ENCODE measurements around the gene REM2.

Gene REM2

DNA sequence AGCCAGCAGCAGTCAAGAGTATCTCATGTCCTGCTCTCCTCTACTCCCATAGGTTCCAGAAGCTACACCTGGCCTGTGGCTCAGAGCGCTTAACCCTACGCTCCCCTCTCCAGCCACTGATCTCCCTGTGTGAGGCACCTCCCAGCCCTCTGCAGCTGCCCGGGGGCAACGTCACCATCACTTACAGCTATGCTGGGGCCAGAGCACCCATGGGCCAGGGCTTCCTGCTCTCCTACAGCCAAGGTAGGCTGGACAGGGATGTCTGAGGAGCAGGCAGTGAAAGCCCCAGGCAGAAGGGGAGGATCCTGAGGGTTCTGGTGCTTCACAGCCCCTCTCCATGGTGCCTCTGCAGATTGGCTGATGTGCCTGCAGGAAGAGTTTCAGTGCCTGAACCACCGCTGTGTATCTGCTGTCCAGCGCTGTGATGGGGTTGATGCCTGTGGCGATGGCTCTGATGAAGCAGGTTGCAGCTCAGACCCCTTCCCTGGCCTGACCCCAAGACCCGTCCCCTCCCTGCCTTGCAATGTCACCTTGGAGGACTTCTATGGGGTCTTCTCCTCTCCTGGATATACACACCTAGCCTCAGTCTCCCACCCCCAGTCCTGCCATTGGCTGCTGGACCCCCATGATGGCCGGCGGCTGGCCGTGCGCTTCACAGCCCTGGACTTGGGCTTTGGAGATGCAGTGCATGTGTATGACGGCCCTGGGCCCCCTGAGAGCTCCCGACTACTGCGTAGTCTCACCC is 7.8 kb upstream of the REM2 start:
- ChIA-PET CTCF (interaction anchor here (2.1 to 7.9 kb wide), 2 partner anchors 10 to 25 kb away, joined by 10 to 196 read pairs; partner anchors contain the start of gene REM2), POLR2A (no interaction called here)
- no peak for DNase-seq (ENCODE audit: extremely low spot score)
- TF ChIP-seq, protein P1, sequence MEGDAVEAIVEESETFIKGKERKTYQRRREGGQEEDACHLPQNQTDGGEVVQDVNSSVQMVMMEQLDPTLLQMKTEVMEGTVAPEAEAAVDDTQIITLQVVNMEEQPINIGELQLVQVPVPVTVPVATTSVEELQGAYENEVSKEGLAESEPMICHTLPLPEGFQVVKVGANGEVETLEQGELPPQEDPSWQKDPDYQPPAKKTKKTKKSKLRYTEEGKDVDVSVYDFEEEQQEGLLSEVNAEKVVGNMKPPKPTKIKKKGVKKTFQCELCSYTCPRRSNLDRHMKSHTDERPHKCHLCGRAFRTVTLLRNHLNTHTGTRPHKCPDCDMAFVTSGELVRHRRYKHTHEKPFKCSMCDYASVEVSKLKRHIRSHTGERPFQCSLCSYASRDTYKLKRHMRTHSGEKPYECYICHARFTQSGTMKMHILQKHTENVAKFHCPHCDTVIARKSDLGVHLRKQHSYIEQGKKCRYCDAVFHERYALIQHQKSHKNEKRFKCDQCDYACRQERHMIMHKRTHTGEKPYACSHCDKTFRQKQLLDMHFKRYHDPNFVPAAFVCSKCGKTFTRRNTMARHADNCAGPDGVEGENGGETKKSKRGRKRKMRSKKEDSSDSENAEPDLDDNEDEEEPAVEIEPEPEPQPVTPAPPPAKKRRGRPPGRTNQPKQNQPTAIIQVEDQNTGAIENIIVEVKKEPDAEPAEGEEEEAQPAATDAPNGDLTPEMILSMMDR (IDR thresholded peaks at IDR 0.05; ENCODE audit: control extremely low read depth, extremely low read depth, low read depth, missing control alignments) = no peak

DNA sequence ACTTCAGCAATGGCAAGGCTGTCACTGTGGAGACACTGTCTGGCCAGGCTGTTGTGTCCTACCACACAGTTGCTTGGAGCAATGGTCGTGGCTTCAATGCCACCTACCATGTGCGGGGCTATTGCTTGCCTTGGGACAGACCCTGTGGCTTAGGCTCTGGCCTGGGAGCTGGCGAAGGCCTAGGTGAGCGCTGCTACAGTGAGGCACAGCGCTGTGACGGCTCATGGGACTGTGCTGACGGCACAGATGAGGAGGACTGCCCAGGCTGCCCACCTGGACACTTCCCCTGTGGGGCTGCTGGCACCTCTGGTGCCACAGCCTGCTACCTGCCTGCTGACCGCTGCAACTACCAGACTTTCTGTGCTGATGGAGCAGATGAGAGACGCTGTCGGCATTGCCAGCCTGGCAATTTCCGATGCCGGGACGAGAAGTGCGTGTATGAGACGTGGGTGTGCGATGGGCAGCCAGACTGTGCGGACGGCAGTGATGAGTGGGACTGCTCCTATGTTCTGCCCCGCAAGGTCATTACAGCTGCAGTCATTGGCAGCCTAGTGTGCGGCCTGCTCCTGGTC is 7.2 kb upstream of the REM2 start:
- ChIA-PET POLR2A (no interaction called here), CTCF (interaction anchor here (1.4 to 7.9 kb wide), 3 partner anchors 9 to 26 kb away, joined by 4 to 196 read pairs (median 10); partner anchors contain the start of gene REM2)
- no peak for DNase-seq (ENCODE audit: extremely low spot score)
- TF ChIP-seq, protein P1 (IDR thresholded peaks at IDR 0.05; ENCODE audit: control extremely low read depth, extremely low read depth, low read depth, missing control alignments) = no peak

DNA sequence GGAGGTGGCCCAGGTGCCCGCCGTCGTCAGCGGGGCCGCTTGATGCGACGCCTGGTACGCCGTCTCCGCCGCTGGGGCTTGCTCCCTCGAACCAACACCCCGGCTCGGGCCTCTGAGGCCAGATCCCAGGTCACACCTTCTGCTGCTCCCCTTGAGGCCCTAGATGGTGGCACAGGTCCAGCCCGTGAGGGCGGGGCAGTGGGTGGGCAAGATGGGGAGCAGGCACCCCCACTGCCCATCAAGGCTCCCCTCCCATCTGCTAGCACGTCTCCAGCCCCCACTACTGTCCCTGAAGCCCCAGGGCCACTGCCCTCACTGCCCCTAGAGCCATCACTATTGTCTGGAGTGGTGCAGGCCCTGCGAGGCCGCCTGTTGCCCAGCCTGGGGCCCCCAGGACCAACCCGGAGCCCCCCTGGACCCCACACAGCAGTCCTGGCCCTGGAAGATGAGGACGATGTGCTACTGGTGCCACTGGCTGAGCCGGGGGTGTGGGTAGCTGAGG is 6.0 kb upstream of the REM2 start:
- CTCF ChIA-PET = interaction anchor here (1.4 to 7.9 kb wide), 2 partner anchors 8 to 25 kb away, joined by 4 to 196 read pairs; partner anchors contain the start of gene REM2
- no peak for DNase-seq (ENCODE audit: extremely low spot score)
- TF ChIP-seq, protein P1 (IDR thresholded peaks at IDR 0.05; ENCODE audit: control extremely low read depth, extremely low read depth, low read depth, missing control alignments) = no peak
- POLR2A ChIA-PET = no interaction called here

DNA sequence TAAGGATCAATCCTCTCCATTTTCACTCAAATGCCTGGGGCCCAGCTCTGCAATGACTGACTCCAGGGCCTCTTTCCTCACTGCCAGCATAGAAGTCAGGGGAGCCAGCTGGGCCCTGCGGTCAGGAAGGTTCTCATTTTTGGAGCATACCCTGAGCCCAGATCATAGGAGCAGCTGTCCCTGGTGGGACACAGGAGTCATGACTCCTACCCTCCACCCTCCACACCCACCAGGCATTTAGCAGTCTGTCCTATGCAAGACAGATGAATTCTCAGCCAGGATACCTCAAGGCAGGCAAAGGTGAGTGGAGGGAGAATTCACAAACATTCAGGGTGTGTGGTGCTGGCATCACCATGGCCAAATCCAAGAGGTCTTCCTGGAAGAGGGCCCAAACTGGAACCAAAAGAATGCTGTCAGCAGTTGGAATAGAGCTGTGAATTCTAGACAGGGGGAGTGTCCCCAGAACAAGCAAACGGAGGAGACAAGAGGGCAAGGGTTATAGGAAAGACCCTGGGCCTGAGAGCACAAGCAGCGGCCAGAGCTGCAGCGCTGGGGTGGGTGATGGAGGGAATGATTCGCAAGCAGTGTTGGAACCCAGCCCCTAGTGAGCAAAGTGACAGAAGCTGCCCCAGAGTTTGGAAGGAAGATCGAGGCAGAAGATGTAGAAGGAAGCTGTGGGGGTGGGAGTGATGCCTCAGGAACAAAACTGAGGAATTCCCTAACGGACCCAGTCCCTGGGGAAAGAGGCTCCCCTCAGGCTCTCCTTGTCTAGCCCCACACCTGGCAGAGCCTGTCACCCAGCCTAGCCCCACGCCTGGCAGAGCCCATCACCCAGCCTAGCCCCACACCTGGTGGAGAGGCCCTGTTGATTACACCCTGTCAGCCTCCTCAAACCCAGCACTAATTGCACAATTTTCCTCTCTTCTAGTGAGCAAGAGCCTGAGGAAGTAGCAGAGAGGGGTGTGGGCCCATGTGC is 4.5 kb upstream of the REM2 start:
- ChIA-PET POLR2A (no interaction called here), CTCF (interaction anchor here (0.9 to 12.3 kb wide), 7 partner anchors 5 to 308 kb away, joined by 3 to 196 read pairs (median 4); partner anchors contain the start of genes CDH24 and LRP10)
- DNase-seq (ENCODE audit: extremely low spot score) = no peak
- TF ChIP-seq, protein P1 (IDR thresholded peaks at IDR 0.05; ENCODE audit: control extremely low read depth, extremely low read depth, low read depth, missing control alignments) = no peak

DNA sequence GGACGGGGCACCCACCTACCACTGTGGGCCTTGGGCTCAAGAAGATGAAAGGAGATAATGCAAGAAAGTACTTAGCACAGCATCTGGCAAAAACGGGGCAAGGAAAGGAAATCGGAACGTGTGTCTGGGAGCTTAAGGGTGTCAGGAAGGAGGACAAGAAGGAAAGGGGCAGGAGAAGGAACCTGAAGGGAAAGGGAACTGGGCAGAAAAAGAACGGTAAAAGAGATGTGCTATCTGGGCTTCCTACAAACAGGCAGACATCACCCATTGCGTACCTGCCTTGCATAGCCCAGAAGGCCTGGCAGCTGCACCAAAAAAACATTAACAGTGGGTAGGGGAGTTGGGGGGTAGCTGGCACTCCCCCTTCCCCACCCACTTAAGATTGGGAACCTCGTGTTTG is 958 bp upstream of the REM2 start:
- CTCF ChIA-PET = interaction anchor here (0.8 to 12.3 kb wide), 8 partner anchors 9 to 309 kb away, joined by 3 to 196 read pairs (median 8); partner anchors contain the start of genes LRP10 and PRMT5
- no peak for DNase-seq (ENCODE audit: extremely low spot score)
- TF ChIP-seq, protein P1 (IDR thresholded peaks at IDR 0.05; ENCODE audit: control extremely low read depth, extremely low read depth, low read depth, missing control alignments) = no peak
- POLR2A ChIA-PET = no interaction called here
